ENCODE data around the gene WNT4. TPM values are rescaled to one million over a fixed set of nuclear protein-coding genes. Genes with fewer than 3 reads are reported as not detected.

The WNT4 gene
- total RNA-seq, 1 experiment from 2014 or later = 0.04 TPM

- no peak for DNase-seq (ENCODE audit: low spot score)
Measured at GRCh38 chr1:22076346-22076745, 66.6 kb downstream of the WNT4 start.

GRCh38 chr1:22075718-22076117 is 67.2 kb downstream of the WNT4 start:
- no peak for DNase-seq (ENCODE audit: low spot score)

- DNase-seq (ENCODE audit: low spot score) = no peak
Measured at GRCh38 chr1:22074803-22075202, 68.1 kb downstream of the WNT4 start.

- no peak for DNase-seq (ENCODE audit: low spot score)
Measured at GRCh38 chr1:22071511-22071910, 71.4 kb downstream of the WNT4 start.

Other genes starting within 250 kb of the WNT4 start
- gene HSPG2, start 205.8 kb downstream of the WNT4 start, total RNA-seq (2014; rRNA removed; shearing (Covaris generic)) = 7.9 and 8.9 TPM in 2 replicates
- gene CELA3B, start 166.1 kb downstream of the WNT4 start, total RNA-seq (2014; rRNA removed; shearing (Covaris generic)) = not detected in 2 replicates
- not detected in 2 replicates for gene CELA3A, start 141.4 kb downstream of the WNT4 start, total RNA-seq (2014; rRNA removed; shearing (Covaris generic))
- gene CDC42, start 90.4 kb downstream of the WNT4 start, total RNA-seq (2014; rRNA removed; shearing (Covaris generic)) = 384 and 429 TPM in 2 replicates